Brain pericyte (primary cell): ENCODE measurements around the gene UCP2.
"Not testable (repeated sequence)": the region's sequence is repeated elsewhere in the genome, so short reads cannot be mapped to it uniquely, and the experiment has no call there.

Experiments
- DNase-seq: peaks from one replicate; pipeline ENCODE4 v3.0.0-alpha.2; 2012; ENCODE audit warnings: low read depth, low spot score

The UCP2 gene

DNA sequence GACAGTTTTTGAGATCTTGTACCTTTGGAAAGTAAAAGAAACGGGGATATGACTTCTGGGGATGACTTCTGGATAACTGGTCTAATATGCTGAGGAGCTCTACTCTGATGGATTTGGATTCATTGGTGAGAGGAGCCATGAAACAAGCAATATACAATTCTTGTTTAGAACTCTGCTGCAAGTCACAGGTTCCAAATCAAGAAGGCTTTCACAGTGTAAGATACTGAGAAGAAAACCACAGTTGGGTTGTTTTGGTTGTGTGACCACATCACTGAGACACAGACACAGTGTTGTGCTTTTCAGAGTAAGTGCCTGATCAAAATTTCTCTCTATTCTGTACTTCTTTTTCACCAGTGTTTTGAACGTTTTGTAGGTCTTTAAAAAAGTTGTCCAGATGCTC, 13.1 kb upstream of the UCP2 start:
- DNase-seq = no peak

DNA sequence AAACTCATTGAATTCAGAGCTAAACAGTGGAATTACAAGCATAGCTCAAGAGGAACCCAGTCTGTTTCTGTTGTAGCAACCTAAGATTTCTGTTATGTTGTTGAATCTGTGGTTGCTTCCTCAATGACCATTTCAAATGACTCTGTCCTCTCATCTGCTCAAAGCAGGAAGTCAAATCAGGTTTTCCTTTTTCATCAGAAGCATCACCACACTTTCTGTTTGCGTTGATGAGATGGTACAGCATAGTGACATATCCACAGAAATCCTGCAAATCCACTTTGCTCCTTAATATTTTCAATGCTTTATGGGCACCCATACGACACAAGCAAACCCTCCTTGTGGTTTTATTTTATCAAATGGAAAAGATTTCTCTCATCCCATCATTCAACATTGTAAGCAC, 12.6 kb upstream of the UCP2 start:
- no peak for DNase-seq

DNA sequence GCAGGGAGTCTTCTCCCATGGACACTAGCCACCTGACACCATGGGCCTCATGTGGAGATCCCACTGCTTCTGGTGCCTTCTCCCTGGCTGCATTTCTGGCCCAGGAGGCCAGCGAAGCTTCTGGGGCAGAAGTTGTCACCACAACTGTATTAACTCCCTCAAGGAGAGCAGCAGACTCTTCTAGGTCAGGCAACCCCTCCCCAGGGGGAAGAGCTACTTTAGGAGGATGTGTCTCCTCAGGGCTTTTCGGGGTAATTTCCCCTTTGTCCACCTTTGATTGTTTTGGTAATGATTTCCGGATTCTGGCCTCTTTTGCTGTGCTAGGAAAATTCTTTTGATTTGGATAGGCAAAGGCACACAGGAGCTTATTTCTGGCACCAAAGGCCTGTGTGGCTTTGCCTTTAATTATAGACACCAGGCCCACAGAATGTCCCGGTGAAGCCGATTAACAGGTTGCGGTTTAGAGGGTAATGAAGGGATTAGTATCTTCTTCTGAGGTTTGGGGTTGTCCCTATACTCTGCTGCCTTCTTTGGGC, 8.9 kb upstream of the UCP2 start:
- no peak for DNase-seq

DNA sequence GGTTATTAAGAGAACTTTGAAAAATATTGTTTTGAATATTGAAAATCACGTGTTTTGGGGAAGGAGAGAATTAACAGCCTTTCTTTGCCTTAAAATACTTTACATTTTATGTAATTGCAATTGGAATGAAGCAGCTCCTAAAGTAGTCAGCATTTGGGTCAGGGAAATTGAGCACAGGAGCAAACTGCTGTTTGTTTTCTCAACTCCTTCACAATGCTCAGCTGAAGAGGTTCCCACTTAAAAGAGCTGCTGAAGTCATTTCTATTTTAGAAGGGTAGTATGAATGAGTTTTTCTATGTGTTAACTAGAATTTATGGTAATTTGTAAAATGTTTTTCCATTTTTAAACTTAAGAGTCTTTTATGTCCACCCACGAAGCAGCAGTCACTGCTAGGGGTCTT, 8.1 kb upstream of the UCP2 start:
- no peak for DNase-seq

- no peak for DNase-seq
Measured at GRCh38 chr11:73989156-73989555, 6.5 kb upstream of the UCP2 start.

- DNase-seq = no peak
Measured at GRCh38 chr11:73988227-73988626, 5.6 kb upstream of the UCP2 start.

DNA sequence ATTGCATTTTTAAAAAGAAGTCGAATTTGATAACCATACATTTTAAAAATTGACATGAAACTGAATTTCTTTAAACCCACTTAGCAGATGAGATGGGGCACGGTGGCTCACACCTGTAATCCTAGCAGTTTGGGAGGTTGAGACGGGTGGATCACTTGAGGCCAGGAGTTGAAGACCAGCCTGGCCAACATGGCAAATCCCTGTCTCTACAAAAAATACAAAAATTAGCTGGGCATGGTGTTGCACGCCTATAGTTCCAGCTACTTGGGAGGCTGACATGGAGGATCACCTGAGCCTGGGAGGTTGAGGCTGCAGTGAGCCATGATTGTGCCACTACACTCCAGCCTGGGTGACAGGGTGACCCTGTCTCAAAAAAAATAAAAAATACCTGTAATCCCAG, 3.0 kb upstream of the UCP2 start:
- DNase-seq = not testable (repeated sequence)

DNA sequence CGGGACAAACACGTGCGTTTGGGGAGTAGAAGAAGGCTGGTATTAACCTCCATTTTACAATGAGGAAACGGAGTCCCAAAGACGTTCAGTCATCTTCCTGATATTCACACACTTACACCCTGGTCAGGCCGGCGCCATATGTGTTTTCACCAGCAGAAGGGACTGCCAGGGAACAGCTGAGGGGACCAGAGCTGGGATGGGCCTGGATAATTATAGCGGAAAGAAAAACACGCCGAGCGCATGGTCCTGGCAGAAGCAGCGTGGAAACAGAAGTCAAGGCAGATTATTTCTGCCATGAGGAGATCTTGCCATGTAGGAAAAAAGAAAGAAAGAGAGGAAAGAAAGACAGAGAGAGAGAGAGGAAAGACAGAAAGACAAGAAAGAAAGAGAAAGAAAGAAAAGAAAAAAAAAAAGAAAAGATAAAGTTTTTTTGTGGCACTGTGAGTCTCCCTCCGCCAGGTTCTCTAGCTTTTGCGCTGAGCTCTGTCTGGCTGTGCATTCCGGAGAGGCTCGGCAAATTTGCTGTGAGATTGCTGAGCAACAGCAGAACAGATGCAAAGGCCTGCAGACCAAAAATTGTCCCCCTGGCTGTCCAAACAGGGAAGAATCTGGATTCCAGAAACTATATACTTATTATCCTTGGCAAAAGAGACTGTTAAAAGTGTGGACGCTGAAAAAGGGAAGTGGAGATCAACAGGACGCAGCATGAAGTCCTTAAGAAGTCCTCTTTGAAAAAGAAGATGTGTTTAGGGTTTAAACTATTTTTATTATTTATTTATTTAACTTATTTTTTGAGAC, 1.3 kb upstream of the UCP2 start:
- DNase-seq = no peak

- DNase-seq = peak; percentile 69
Measured at GRCh38 chr11:73982990-73983740, 522 bp upstream of the UCP2 start.

GRCh38 chr11:73981051-73981805, 1.4 kb downstream of the UCP2 start:
- no peak for DNase-seq

- no peak for DNase-seq
Measured at GRCh38 chr11:73980001-73980961, 2.4 kb downstream of the UCP2 start.

DNA sequence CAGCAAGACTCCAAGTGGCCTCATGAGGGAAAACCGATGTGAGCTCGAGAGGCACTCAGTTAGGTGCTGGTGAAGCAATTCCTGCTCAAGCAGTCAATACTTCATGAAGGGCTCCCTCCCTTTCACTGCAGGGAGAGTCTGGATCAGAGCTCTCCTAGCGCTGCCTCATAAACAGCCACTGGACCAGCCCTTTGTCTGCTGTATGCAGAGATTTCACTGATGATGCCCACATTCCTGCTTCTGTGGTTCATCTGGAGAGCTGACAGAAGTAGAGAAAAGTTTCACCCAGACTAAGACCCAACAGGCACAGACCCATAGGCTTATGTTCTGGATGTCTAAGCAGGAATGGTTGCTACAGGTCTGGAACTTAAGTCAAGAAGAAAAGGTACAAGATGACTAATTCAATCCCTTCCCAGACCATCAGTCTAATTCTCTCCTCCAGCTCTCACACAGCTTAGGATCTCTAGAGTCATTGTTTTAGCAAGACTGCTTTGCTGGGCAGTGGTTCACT, 4.0 kb downstream of the UCP2 start:
- DNase-seq = no peak

DNA sequence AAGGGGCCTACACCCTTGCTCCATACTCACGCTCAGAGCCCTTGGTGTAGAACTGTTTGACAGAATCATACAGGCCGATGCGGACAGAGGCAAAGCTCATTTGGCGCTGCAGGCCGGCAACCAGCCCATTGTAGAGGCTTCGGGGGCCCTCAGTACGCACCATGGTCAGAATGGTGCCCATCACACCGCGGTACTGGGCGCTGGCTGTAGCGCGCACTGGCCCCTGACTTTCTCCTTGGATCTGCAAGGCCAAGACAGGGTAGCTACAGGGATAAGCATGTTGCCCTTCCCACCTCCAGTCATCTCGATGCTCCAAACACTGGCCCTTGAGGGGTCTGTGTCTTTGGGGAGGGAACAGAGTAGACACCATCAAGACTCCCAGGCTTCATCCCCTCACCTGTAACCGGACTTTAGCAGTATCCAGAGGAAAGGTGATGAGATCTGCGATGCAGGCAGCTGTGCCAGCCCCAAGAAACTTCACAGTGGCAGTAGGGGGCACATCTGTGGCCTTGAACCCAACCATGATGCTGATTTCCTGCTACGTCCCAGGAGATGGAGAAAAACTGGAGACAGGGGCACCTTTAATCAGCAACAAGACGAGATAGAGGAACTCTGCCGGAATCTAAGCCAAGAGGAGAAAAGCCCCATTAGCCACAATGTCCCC, 4.7 kb downstream of the UCP2 start:
- DNase-seq = no peak

GRCh38 chr11:73976451-73977151, 6.0 kb downstream of the UCP2 start:
- DNase-seq = no peak

- no peak for DNase-seq
Measured at GRCh38 chr11:73975479-73975757, 7.2 kb downstream of the UCP2 start.

DNA sequence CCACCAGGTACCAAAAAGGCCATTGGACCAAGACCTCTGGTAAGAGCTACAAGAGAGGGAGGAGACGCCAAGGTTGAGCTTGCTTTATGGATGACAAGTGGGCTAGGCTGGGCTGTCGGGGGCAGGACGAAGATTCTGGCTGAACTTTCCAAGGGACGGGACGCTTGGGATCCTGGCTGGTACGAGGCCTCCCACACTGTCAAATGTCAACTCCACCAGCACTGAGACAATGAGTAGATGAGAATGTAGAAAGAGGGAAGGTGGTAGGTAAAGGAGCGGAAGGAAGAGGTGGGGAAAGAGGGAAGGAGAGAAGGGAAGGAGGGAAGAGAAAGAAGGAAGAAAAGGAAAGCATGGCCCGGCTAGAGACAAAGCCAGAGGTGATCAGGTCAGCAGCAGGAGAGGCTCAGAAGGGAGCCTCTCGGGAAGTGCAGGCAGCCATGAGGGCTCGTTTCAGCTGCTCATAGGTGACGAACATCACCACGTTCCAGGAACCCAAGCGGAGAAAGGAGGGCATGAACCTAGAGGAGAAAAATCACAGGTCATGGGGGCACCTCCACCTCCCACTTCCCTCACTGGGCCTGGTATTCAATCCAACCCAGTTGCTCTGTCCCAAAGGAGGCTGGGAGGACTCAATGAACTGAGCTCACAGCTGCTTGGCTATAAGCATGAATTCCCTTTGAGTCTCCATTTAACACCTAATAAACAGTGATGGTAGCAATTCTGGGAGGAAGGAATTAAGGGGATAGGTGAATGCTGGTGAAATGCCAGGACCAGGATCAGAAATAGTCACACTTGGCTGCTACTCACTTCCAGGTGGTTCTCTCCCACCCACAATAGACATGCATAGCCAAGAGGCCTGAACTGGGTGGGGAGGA, 7.8 kb downstream of the UCP2 start:
- DNase-seq = no peak

DNA sequence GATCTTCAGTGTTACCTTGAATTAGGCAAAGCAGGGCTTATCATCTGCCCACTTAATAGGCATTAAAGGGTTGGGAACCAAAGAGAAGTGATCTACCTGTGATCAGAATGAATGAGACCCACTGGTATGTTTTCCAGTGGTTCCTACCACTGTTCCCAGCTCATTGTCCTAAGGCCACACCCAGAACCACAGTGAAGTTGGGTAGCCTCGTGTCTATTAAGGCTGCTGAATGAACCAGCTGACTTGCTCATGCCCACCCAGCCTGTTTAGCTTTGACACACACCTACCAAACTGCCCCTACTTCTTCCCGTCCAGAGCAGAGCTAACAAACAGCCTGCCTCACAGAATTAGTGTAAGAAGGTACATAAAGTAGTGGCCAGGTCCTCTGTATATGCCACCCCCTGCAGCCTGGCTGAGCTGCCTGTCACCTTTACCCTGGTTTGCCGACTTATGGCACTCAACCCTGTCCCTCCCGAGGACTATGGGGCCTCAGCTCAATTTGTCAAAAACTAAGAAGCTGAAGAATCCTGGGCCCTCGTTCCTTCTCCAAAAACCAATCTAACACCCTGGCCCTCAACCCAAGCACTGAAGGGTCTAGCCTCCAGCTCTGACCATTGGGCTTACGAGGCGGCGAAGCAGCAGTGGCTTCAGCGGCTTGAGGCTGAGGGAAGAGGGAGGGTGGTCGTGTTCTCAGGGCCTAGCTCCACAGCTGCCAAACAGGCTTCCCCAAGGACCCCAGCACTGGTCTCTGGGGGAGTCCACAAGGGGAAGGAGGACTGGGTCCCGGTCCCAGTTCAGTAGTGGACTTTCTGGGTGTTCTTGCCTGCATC, 9.8 kb downstream of the UCP2 start:
- DNase-seq = no peak

GRCh38 chr11:73972187-73972586, 10.5 kb downstream of the UCP2 start:
- DNase-seq = no peak
